Subcutaneous abdominal adipose tissue (tissue), 5 donors: ENCODE measurements around the gene LHX2.
"Not testable (repeated sequence)": the region's sequence is repeated elsewhere in the genome, so short reads cannot be mapped to it uniquely, and the experiment has no call there.

ENCODE experiments used
- H3K27ac ChIP-seq: one replicate; pipeline ENCODE4 v1.7.0; 2013; ENCODE audit warnings: low read depth, mild to moderate bottlenecking, inconsistent platforms, low read length, moderate library complexity
- H3K27me3 ChIP-seq, 5 donors: one replicate each; pipeline ENCODE4 v1.7.0; 2013; ENCODE audit warnings: low read length in 5 of 5, inconsistent platforms in 1 of 5; ENCODE audit not compliant: control insufficient read depth in 5 of 5, insufficient read depth in 4 of 5
- H3K36me3 ChIP-seq, 5 donors: one replicate each; pipeline ENCODE4 v1.7.0; 2013; ENCODE audit warnings: low read length in 5 of 5; ENCODE audit not compliant: control insufficient read depth in 5 of 5, insufficient read depth in 5 of 5
- H3K4me1 ChIP-seq, 5 donors: one replicate each; pipeline ENCODE4 v1.7.0; 2013; ENCODE audit warnings: low read length in 5 of 5, mild to moderate bottlenecking in 3 of 5, moderate library complexity in 1 of 5; ENCODE audit not compliant: control insufficient read depth in 5 of 5, insufficient read depth in 5 of 5
- H3K4me3 ChIP-seq, 5 donors: one replicate each; pipeline ENCODE4 v1.7.0; 2013; ENCODE audit warnings: low read length in 5 of 5, low read depth in 1 of 5
- H3K9ac ChIP-seq, 5 donors: one replicate each; pipeline ENCODE4 v1.7.0; 2013; ENCODE audit warnings: low read length in 5 of 5, mild to moderate bottlenecking in 4 of 5, moderate library complexity in 3 of 5
- H3K9me3 ChIP-seq, 5 donors: one replicate each; pipeline ENCODE4 v1.7.0; 2013; ENCODE audit warnings: low read length in 5 of 5; ENCODE audit not compliant: control insufficient read depth in 5 of 5
- donor health status: healthy.
- donor health status: healthy.
- donor health status: healthy.
- donor health status: healthy.
- donor health status: healthy.

Gene LHX2

GRCh38 chr9:124011460-124012301, at the start of gene LHX2:
Gene LHX2, plus strand, starts transcription at chr9:124011768. Its CDS starts 581 bp downstream, at chr9:124012349.
- Histone ChIP-seq H3K9ac (no peak within 1 kb of the TSS), H3K4me1 (peaks cover 0 to 71% (median 51%) of the 10 kb centered on the region in 5 donors), H3K4me3 (peak within 1 kb of the TSS in 4 of 5 donors; percentile 39 to 58 (median 54))

GRCh38 chr9:123964761-123965160, 46.8 kb upstream of the LHX2 start:
- H3K9me3 ChIP-seq: peaks cover 0 to under 1% (median 0%) of the 10 kb centered on the region in 5 donors
- H3K36me3 ChIP-seq: no peaks in the 10 kb centered on the region
- H3K9ac ChIP-seq: no peak overlapping the region
- H3K4me3 ChIP-seq: no peak overlapping the region
- no peak overlapping the region for H3K27ac ChIP-seq
- no peaks in the 10 kb centered on the region for H3K4me1 ChIP-seq
- peaks cover 0 to 11% (median 0%) of the 10 kb centered on the region in 5 donors for H3K27me3 ChIP-seq

More at GRCh38 chr9:124011460-124012301, at the start of gene LHX2:
- Histone ChIP-seq H3K27me3 (peaks cover 80 to 94% (median 91%) of the 10 kb centered on the region in 5 donors), H3K9me3 (no peaks in the 10 kb centered on the region), H3K27ac (no peak within 1 kb of the TSS), H3K36me3 (no peaks in the 10 kb centered on the region)

- Histone ChIP-seq H3K27ac (no peak overlapping the region), H3K4me3 (no peak overlapping the region), H3K27me3 (peaks cover 3 to 15% (median 10%) of the 10 kb centered on the region in 5 donors), H3K9me3 (no peaks in the 10 kb centered on the region), H3K4me1 (no peaks in the 10 kb centered on the region), H3K36me3 (no peaks in the 10 kb centered on the region), H3K9ac (no peak overlapping the region)
Observed at GRCh38 chr9:123965801-123966686, 45.5 kb upstream of the LHX2 start.

GRCh38 chr9:123967323-123967722, 44.2 kb upstream of the LHX2 start:
- Histone ChIP-seq H3K27me3 (peaks cover 3 to 22% (median 14%) of the 10 kb centered on the region in 5 donors), H3K4me1 (peaks cover 0 to 8% (median 0%) of the 10 kb centered on the region in 5 donors), H3K27ac (no peak overlapping the region), H3K9me3 (peaks cover 0 to 4% (median 0%) of the 10 kb centered on the region in 5 donors), H3K36me3 (no peaks in the 10 kb centered on the region), H3K4me3 (no peak overlapping the region), H3K9ac (no peak overlapping the region)

- H3K27me3 ChIP-seq: peaks cover 3 to 27% (median 14%) of the 10 kb centered on the region in 5 donors
- H3K4me3 ChIP-seq: no peak overlapping the region
- peaks cover 0 to 24% (median 0%) of the 10 kb centered on the region in 5 donors for H3K4me1 ChIP-seq
- H3K27ac ChIP-seq: no peak overlapping the region
- peaks cover 0 to 10% (median 0%) of the 10 kb centered on the region in 5 donors for H3K9me3 ChIP-seq
- H3K9ac ChIP-seq: peak overlapping the region in 1 of 5 donors; percentile 1
- no peaks in the 10 kb centered on the region for H3K36me3 ChIP-seq
Observed at GRCh38 chr9:123972618-123973017, 39.0 kb upstream of the LHX2 start.

GRCh38 chr9:123973590-123974223, 37.9 kb upstream of the LHX2 start:
- peaks cover 0 to 24% (median 0%) of the 10 kb centered on the region in 5 donors for H3K4me1 ChIP-seq
- H3K27ac ChIP-seq: no peak overlapping the region
- peaks cover 0 to 10% (median 0%) of the 10 kb centered on the region in 5 donors for H3K9me3 ChIP-seq
- no peak overlapping the region for H3K4me3 ChIP-seq
- peaks cover 3 to 27% (median 14%) of the 10 kb centered on the region in 5 donors for H3K27me3 ChIP-seq
- H3K36me3 ChIP-seq: no peaks in the 10 kb centered on the region
- H3K9ac ChIP-seq: peak overlapping the region in 1 of 5 donors; percentile 1

- Histone ChIP-seq H3K27me3 (peaks cover 9 to 30% (median 19%) of the 10 kb centered on the region in 5 donors), H3K27ac (no peak overlapping the region), H3K4me3 (no peak overlapping the region), H3K9me3 (peaks cover 0 to 10% (median 0%) of the 10 kb centered on the region in 5 donors), H3K9ac (no peak overlapping the region), H3K4me1 (peaks cover 0 to 24% (median 0%) of the 10 kb centered on the region in 5 donors), H3K36me3 (no peaks in the 10 kb centered on the region)
Observed at GRCh38 chr9:123974471-123974870, 37.1 kb upstream of the LHX2 start.

GRCh38 chr9:123975871-123976270, 35.7 kb upstream of the LHX2 start:
- Histone ChIP-seq H3K4me3 (no peak overlapping the region), H3K36me3 (no peaks in the 10 kb centered on the region), H3K27me3 (peaks cover 11 to 30% (median 18%) of the 10 kb centered on the region in 5 donors), H3K27ac (no peak overlapping the region), H3K9me3 (peaks cover 0 to 10% (median 0%) of the 10 kb centered on the region in 5 donors), H3K4me1 (peaks cover 0 to 24% (median 0%) of the 10 kb centered on the region in 5 donors), H3K9ac (no peak overlapping the region)

- Histone ChIP-seq H3K4me1 (peaks cover 0 to 23% (median 0%) of the 10 kb centered on the region in 5 donors), H3K9me3 (peaks cover 0 to 10% (median 0%) of the 10 kb centered on the region in 5 donors), H3K27me3 (peaks cover 10 to 28% (median 18%) of the 10 kb centered on the region in 5 donors)
- H3K4me3 ChIP-seq, H3K36me3 ChIP-seq, H3K27ac ChIP-seq, H3K9ac ChIP-seq: not testable (repeated sequence)
Observed at GRCh38 chr9:123976579-123976978, 35.0 kb upstream of the LHX2 start.
